A673 (cell line): Measurements from ENCODE around the gene TEX44. TPM values are rescaled to one million over a fixed set of nuclear protein-coding genes. Genes with fewer than 3 reads are reported as not detected.

Experiments
- BruUV-seq: library from RNA; stranded (reverse); fragments of 400-500 nt; replicated peaks from 2 replicates; lab custom pipeline; 2021; lab: Mats Ljungman, UMichigan
- CTCF ChIA-PET: fragments of 300-600 bp; sonication (Branson Sonifier 250); formaldehyde crosslinking; loops from one replicate; lab custom pipeline; 2022; ENCODE audit warnings: antibody characterized with exemption; lab: Charles Lee
- POLR2A ChIA-PET: fragments of 300-600 bp; sonication (Branson Sonifier 250); formaldehyde crosslinking; loops from one replicate; lab custom pipeline; 2022; ENCODE audit warnings: antibody characterized with exemption; ENCODE audit not compliant: low non-redundant PET; lab: Charles Lee
- DNase-seq: peaks from one replicate; pipeline ENCODE4 v3.0.0-alpha.2; 2015; ENCODE audit warnings: low spot score
- H3K27ac ChIP-seq: fragments of 200-600 bp; sonication (generic); 2 replicates; pipeline ENCODE4 v1.5.1; 2016; ENCODE audit warnings: mixed run types, low read depth, mild to moderate bottlenecking, mixed read lengths, antibody characterized with exemption, low read length; ENCODE audit not compliant: poor library complexity, severe bottlenecking
- H3K27me3 ChIP-seq: fragments of 200-600 bp; sonication (generic); replicated peaks from 2 replicates; pipeline ENCODE4 v1.6.1; 2017; ENCODE audit warnings: mixed run types, low read depth, mild to moderate bottlenecking, mixed read lengths, antibody characterized with exemption, low read length; ENCODE audit not compliant: insufficient read depth, poor library complexity
- H3K36me3 ChIP-seq: fragments of 200-600 bp; sonication (generic); 2 replicates; pipeline ENCODE4 v1.6.1; 2016; ENCODE audit warnings: mixed run types, mild to moderate bottlenecking, mixed read lengths, antibody characterized with exemption, low read length; ENCODE audit not compliant: insufficient read depth, poor library complexity, severe bottlenecking
- H3K4me1 ChIP-seq: fragments of 200-600 bp; sonication (generic); 2 replicates; pipeline ENCODE4 v1.6.1; 2017; ENCODE audit warnings: mixed run types, mild to moderate bottlenecking, mixed read lengths, antibody characterized with exemption, low read length; ENCODE audit not compliant: insufficient read depth, poor library complexity, severe bottlenecking
- H3K4me3 ChIP-seq: fragments of 200-600 bp; sonication (generic); 2 replicates; pipeline ENCODE4 v1.5.1; 2016; ENCODE audit warnings: low read depth, mixed run types, mild to moderate bottlenecking, mixed read lengths, low read length; ENCODE audit not compliant: poor library complexity, severe bottlenecking
- H3K9me3 ChIP-seq: fragments of 200-600 bp; sonication (generic); 2 replicates; pipeline ENCODE4 v1.6.1; 2016; ENCODE audit warnings: mixed run types, low read depth, mild to moderate bottlenecking, mixed read lengths, antibody characterized with exemption, low read length; ENCODE audit not compliant: poor library complexity, severe bottlenecking
- EZH2 ChIP-seq: fragments of 200-600 bp; sonication (generic); IDR thresholded peaks from 2 replicates; pipeline ENCODE4 v1.6.1; 2017; ENCODE audit warnings: borderline replicate concordance, low read depth, mild to moderate bottlenecking, mixed read lengths, antibody characterized with exemption, low read length; ENCODE audit not compliant: poor library complexity, severe bottlenecking
- intact Hi-C: fragments of 100-400 bp; cut with micrococcal nuclease; formaldehyde crosslinking; loops from one replicate; pipeline ENCODE4 v1.10.0; 2022; ENCODE audit not compliant: unreplicated experiment
- total RNA-seq: library from RNA; stranded (reverse); gene quantifications from 2 replicates; pipeline ENCODE4 v1.2.3, GENCODE V29; 2021
- TF ChIP-seq, protein P1 (sequence below): fragments of 300-800, 200-600 bp; sonication (generic); conservative IDR thresholded peaks from 2 replicates; pipeline ENCODE4 v1.5.1; 2017; ENCODE audit warnings: low read depth, mild to moderate bottlenecking, antibody characterized with exemption, low read length, moderate library complexity, mixed read lengths

Gene TEX44
- total RNA-seq, 1 experiment from 2014 or later: not detected

GRCh38 chr2:231604101-231604684 lies 11.5 kb downstream of the TEX44 start:
- Histone ChIP-seq H3K27ac (peak overlapping the region; percentile 78), H3K4me1 (peaks cover 12% of the 10 kb centered on the region), H3K27me3 (no peaks in the 10 kb centered on the region), H3K9me3 (no peaks in the 10 kb centered on the region), H3K4me3 (peak overlapping the region; percentile 48), H3K36me3 (no peaks in the 10 kb centered on the region)
- POLR2A ChIA-PET: no interaction called here
- no TSS peak for BruUV-seq
- intact Hi-C loops: no loop called here
- no peak for DNase-seq
- CTCF ChIA-PET: no interaction called here
- TF ChIP-seq, protein P1, sequence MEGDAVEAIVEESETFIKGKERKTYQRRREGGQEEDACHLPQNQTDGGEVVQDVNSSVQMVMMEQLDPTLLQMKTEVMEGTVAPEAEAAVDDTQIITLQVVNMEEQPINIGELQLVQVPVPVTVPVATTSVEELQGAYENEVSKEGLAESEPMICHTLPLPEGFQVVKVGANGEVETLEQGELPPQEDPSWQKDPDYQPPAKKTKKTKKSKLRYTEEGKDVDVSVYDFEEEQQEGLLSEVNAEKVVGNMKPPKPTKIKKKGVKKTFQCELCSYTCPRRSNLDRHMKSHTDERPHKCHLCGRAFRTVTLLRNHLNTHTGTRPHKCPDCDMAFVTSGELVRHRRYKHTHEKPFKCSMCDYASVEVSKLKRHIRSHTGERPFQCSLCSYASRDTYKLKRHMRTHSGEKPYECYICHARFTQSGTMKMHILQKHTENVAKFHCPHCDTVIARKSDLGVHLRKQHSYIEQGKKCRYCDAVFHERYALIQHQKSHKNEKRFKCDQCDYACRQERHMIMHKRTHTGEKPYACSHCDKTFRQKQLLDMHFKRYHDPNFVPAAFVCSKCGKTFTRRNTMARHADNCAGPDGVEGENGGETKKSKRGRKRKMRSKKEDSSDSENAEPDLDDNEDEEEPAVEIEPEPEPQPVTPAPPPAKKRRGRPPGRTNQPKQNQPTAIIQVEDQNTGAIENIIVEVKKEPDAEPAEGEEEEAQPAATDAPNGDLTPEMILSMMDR: no peak
- no peak for TF ChIP-seq EZH2

GRCh38 chr2:231604685-231605606 lies 12.3 kb downstream of the TEX44 start:
- no TSS peak for BruUV-seq
- H3K36me3 ChIP-seq: no peaks in the 10 kb centered on the region
- TF ChIP-seq EZH2: no peak
- TF ChIP-seq, protein P1: no peak
- peaks cover 12% of the 10 kb centered on the region for H3K4me1 ChIP-seq
- no peaks in the 10 kb centered on the region for H3K9me3 ChIP-seq
- peak overlapping the region; percentile 48 for H3K4me3 ChIP-seq
- H3K27ac ChIP-seq: peak overlapping the region; percentile 78
- CTCF ChIA-PET: no interaction called here
- peak; percentile 95 for DNase-seq
- POLR2A ChIA-PET: no interaction called here
- no peaks in the 10 kb centered on the region for H3K27me3 ChIP-seq
- intact Hi-C loops: no loop called here

DNA sequence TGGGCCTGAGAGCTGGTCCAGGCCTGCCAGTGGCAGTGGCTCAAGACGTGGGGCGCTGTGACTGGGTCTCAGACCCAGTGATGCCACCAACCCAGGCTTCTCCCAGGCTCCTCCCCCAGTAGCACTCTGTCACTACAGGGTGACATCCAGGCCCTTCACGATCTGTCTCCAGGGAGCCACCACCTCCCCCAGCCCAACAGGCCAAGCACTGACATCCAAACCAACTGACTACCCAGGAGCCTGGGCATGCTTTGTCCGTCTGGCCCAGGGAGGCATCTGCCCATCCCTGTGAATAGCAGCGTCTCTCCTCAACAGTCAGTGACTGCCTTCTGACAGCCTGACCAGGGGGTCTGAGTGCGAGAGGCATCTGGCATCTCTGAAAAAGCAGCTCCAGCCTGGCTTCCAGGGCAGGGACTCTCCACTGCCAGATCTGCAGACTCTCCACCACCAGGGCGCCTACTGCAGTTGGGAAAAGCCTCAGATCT lies 13.0 kb downstream of the TEX44 start:
- CTCF ChIA-PET: no interaction called here
- POLR2A ChIA-PET: no interaction called here
- Histone ChIP-seq H3K9me3 (no peaks in the 10 kb centered on the region), H3K27ac (no peak overlapping the region), H3K4me1 (peaks cover 12% of the 10 kb centered on the region), H3K4me3 (no peak overlapping the region), H3K36me3 (no peaks in the 10 kb centered on the region), H3K27me3 (no peaks in the 10 kb centered on the region)
- TF ChIP-seq, protein P1: no peak
- TF ChIP-seq EZH2: no peak
- intact Hi-C loops: no loop called here
- DNase-seq: no peak
- BruUV-seq: no TSS peak
